Stimulated activated CD4-positive, alpha-beta T cell treated with anti-CD3 and anti-CD28 coated beads, Interleukin-4, amount 100 ng/mL, for 24 hours (primary cell): ENCODE measurements around the gene AMZ1.
"Not testable (repeated sequence)": the region's sequence is repeated elsewhere in the genome, so short reads cannot be mapped to it uniquely, and the experiment has no call there.

Experiments used
- DNase-seq: peaks from one replicate; pipeline ENCODE4 v3.0.0-alpha.2; 2020

Gene AMZ1

DNA sequence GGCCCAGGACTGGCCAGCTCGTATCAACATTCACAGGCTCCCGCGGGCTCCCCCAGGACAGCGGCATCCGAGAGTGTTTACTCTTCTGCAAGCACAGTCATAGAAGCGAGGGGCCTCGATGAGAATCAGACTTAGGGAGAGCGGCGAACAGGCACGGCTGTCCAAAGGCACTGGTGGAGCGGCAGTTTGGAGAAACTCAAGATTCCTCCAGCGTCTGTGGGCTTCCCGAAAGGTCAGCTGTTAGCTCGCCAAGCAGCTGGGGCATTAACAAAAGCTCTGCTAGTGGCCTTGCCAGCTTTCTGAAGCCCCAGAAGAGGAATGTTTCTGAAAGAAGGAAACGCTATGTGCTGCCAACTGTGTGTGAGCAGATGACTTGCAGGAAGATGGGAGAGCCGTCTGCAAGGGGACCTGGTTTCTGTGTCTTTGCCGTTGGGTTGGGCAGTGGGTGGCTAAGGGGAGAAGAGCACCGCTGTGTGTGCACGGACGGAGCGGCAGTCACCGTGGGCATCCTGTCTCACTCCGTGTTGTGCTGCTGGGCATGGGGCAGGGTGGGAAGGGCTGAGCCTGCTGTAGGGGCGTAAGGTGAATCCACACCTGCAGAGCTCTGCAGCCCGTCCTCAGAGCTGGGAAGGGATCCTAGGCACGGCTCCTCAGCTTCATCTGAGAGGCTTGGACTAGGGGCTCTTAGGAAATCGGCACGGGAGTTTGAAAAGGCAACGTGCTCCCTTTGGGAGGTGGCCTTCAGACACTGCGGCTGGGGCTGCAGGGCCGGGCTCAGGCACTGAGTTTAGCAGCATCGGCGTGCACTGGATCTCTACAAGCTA lies 42.1 kb downstream of the AMZ1 start:
- no peak for DNase-seq

GRCh38 chr7:2730846-2731770 lies 43.1 kb downstream of the AMZ1 start:
- no peak for DNase-seq

- no peak for DNase-seq
These were observed 44.4 kb downstream of the AMZ1 start for GRCh38 chr7:2732388-2732787.

- DNase-seq: no peak
These were observed 45.1 kb downstream of the AMZ1 start for GRCh38 chr7:2732959-2733584.

DNA sequence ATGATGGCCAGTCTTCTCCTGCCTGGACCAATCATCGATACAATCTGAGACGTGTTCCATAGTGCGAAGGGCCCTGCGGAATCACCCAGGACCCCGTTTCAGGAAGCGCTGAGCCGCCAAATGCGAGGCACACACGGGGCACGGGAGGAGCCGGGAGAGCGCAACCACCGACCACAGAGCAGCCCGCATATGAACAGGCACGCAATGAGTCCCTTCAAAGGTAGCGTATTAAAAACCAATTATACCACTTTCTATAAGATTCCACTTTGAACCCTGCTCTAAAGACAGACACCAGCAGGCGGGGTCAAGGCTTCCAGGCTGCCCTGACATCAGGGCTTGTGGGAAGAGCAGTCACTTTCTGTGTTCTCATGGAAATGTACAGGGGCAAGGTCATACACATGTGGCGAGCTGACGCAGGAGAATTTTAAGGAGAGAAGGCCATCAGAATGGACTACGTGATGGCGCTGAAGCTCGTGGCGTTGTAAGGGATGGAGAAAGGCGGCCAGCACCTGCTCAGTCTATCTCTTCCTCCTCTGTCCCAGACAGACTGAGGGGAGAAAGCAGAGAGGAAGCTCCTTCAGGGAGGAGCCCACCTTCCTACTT lies 46.2 kb downstream of the AMZ1 start:
- DNase-seq: no peak

DNA sequence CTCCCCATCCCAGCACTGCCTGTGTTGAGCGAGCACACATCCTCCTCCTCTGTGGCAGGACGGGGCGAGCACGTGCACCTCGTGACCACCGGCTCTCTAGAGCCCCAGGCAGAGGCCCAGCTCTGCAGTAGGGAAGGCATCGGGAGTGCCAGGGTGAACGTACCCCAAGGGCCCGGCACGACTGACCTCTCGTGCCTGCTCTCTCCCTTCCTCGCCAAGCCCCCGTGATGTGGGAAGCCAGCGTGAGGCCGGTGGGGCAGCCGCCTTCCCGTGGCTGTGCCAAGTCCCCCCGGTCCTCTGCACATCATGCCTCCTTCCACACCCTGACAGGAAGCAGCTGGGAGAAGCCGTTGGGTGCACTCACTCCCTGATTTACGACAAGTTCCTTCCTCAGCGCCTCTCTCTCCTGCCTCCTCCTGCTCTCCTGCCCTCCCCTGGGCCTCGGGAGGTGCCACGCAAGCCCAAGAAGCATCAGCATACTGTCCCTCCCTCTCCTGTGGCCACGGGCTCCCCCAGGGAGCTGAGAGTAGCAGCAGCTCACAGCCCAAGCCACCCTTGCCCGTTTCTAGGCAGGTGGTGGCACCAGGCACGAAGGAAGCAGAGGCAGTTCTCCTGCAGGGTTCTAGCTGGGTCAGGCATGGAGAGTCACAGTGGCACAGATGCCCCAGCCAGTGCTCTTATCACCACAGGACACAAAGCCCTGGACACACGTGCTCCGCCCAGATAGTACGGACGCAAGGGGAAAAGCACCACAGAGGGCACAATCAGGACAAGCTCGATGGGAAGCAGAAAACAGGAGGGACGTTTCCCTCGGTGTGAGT lies 47.0 kb downstream of the AMZ1 start:
- no peak for DNase-seq

- DNase-seq: no peak
These were observed 47.7 kb downstream of the AMZ1 start for GRCh38 chr7:2735744-2736143.

GRCh38 chr7:2736411-2736914 lies 48.5 kb downstream of the AMZ1 start:
- no peak for DNase-seq

DNA sequence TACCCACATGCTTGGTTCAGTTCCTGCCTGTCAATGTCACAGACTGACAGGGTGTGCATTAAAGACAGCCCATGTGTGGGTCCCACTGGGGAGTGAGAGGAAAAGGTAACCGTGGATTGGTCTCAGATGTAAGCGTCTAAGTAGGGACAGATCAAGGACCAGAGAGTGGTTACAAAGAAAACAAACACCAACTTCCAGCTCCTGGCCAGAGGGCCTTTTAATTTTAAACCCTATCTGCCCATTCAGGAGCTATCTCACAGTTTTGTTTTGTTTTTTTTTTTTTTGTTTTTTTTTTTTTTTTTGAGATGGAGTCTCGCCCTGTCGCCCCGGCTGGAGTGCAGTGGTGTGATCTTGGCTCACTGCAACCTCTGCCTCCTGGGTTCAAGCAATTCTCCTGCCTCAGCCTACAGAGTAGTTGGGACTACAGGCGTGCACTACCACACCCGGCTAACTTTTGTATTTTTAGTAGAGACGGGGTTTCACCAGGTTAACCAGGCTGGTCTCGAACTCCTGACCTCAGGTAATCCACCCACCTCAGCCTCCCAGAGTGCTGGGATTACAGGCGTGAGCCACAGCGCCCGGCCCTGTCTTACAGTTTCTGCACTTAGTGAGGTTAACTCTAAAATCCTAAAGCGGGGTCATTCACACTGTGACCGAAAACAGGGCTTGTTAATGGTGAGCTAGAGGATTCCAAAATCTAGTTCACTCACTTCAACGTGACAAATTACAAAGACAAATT lies 49.2 kb downstream of the AMZ1 start:
- not testable (repeated sequence) for DNase-seq

- no peak for DNase-seq
These were observed 50.0 kb downstream of the AMZ1 start for GRCh38 chr7:2737771-2738540.

- DNase-seq: no peak
These were observed 51.0 kb downstream of the AMZ1 start for GRCh38 chr7:2738766-2739549.

DNA sequence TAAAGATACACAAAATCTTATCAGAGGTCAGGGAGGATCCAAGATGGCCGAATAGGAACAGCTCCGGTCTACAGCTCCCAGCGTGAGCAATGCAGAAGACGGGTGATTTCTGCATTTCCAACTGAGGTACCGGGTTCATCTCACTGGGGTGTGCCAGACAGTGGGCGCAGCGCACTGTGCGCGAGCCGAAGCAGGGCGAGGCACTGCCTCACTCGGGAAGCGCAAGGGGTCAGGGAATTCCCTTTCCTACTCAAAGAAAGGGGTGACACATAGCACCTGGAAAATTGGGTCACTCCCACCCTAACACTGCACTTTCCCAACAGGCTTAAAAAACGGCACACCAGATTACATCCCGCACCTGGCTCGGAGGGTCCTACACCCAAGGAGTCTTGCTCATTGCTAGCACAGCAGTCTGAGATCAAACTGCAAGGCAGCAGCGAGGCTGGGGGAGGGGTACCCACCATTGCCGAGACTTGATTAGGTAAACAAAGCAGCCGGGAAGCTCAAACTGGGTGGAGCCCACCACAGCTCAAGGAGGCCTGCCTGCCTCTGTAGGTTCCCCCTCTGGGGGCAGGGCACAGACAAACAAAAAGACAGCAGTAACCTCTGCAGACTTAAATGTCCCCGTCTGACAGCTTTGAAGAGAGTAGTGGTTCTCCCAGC lies 55.7 kb downstream of the AMZ1 start:
- not testable (repeated sequence) for DNase-seq

DNA sequence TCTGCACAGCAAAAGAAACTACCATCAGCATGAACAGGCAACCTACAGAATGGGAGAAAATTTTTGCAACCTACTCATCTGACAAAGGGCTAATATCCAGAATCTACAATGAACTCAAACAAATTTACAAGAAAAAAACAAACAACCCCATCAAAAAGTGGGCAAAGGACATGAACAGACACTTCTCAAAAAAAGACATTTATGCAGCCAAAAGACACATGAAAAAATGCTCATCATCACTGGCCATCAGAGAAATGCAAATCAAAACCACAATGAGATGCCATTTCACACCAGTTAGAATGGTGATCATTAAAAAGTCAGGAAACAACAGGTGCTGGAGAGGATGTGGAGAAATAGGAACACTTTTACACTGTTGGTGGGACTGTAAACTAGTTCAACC lies 60.7 kb downstream of the AMZ1 start:
- not testable (repeated sequence) for DNase-seq

- no peak for DNase-seq
These were observed 62.0 kb downstream of the AMZ1 start for GRCh38 chr7:2750004-2750407.

- no peak for DNase-seq
These were observed 63.1 kb downstream of the AMZ1 start for GRCh38 chr7:2751086-2751485.

GRCh38 chr7:2753148-2753547 lies 65.1 kb downstream of the AMZ1 start:
- DNase-seq: no peak

DNA sequence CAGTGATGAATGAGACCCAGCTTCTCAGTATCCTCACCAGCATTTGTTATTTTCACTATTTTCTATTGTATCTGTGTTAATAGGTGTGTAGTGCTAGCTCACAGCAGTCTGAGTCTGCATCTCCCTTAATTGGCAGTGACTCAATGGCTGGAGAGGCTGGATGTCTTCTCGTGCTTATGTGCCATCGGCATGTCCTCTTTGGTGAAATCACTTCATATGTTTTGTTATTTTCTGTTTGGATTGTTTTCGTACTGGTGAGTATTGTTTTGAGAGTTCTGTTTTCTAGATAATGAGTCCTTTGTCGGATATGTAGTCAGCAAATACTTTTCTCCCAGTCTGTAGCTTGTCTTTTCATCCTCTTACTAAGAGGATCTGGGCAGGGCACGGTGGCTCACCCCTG lies 66.1 kb downstream of the AMZ1 start:
- DNase-seq: no peak

DNA sequence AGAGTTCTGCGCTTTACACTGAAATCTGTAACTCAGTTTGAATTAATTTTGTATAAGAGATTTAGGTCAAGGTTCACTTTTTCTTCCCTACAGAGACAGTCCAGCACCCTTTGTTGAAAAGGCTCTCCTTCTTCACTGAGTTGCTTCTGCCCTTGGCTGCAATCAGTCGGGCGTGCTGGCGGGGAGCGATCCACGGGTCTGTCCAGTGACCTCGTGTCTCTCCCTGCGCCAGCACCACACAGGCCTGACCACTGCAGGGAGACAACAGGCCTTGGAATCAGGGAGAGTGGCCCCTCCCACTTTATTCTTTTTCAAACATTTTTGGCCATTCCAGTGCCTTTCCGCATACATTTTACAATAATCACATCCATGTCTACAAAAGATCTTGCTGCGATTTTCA lies 66.9 kb downstream of the AMZ1 start:
- DNase-seq: no peak

GRCh38 chr7:2755531-2755930 lies 67.5 kb downstream of the AMZ1 start:
- no peak for DNase-seq
